Measurements from ENCODE around the gene SBF2.

The SBF2 gene

DNA sequence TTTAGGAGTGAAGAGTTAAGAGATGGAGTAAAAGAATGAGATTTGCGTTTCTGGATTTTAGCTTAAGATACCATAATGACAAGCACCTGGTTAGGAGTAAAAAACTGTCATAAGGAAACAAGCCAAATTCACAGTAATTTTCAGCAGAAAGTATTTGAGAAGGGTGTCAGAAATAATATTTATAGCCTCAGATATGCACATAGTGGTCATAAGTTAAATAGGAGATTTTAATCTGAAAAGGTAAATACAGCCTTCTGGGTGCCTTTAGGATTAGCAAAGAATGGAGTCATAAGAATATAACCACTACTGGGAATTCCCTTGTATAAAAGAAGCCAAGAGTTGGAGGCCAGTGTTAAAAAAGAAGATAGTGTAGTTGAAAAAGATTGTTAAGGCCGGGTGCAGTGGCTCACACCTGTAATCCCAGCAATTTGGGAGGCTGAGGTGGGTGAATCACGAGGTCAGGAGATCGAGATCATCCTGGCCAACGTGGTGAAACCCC is 470.1 kb downstream of the SBF2 start:
- no peaks in the 10 kb centered on the region for H3K9me3 ChIP-seq (ENCODE audit: control insufficient read depth, insufficient read depth, low read length)
- H3K27ac ChIP-seq (ENCODE audit: low read depth, low read length): no peak overlapping the region
- H3K27me3 ChIP-seq (ENCODE audit: control insufficient read depth, insufficient read depth, low read length): no peaks in the 10 kb centered on the region
- no peaks in the 10 kb centered on the region for H3K36me3 ChIP-seq (ENCODE audit: control insufficient read depth, insufficient read depth, low read length)
- H3K9ac ChIP-seq (ENCODE audit: low read depth, low read length): no peak overlapping the region
- no peak overlapping the region for H3K4me3 ChIP-seq (ENCODE audit: low read depth, low read length)
- peaks cover 31% of the 10 kb centered on the region for H3K4me1 ChIP-seq (ENCODE audit: control insufficient read depth, insufficient read depth, low read length)

DNA sequence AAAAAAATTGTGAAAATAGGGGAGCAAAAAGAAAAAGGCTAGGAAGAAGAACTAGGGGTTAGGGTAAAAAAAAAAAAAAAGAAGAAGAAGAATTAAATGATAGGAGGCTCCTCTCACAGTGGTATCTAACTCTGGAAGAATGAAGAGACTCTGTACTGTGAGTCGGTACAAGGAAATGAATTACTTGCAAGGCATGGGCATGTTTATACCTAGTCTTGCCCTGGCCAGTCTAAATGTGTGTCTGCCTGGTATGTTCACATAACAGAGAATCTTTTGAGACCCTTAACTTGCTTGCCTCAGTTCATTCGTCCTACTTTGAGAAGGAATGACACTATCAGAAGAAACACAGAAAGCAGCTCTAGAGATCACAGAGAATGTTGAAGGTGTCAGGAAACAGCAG is 470.6 kb downstream of the SBF2 start:
- Histone ChIP-seq H3K27ac (ENCODE audit: low read depth, low read length) (no peak overlapping the region), H3K9ac (ENCODE audit: low read depth, low read length) (no peak overlapping the region), H3K9me3 (ENCODE audit: control insufficient read depth, insufficient read depth, low read length) (no peaks in the 10 kb centered on the region), H3K4me3 (ENCODE audit: low read depth, low read length) (no peak overlapping the region), H3K27me3 (ENCODE audit: control insufficient read depth, insufficient read depth, low read length) (no peaks in the 10 kb centered on the region), H3K4me1 (ENCODE audit: control insufficient read depth, insufficient read depth, low read length) (peaks cover 31% of the 10 kb centered on the region), H3K36me3 (ENCODE audit: control insufficient read depth, insufficient read depth, low read length) (no peaks in the 10 kb centered on the region)

DNA sequence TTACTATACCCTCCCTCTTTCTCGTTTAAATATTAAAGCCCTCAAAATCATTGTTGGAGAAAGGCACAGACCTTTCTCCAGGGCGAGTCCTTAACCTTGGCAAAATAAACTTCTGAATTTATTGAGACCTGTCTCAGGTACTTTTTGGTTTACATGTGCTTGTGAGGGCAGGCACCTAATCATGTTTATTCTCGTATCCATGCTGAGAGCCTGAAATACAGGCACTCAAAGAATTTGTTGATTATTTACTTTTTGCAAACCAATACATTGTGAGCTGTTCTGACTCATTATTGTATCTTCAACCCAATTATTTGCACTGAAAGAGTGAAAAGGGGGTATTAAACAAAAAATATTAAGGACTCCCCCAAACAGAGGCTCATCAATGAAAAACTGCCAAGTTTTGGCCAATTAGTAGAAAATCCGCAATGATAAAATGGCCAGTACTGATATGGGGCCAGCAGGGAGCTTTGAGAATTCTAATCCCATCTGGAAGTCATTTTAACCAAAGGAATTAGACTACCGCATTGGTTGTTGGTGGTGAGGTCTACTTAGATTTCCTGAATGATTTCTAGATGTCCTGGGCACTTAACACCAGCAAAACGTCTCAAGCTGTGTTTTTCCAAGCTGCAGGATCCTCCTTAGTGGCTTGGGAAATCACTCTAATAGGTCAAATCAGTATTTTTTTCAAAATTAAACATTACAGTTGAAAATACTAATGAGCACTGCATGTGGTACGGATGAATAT is 472.8 kb downstream of the SBF2 start:
- Histone ChIP-seq H3K4me3 (ENCODE audit: low read depth, low read length) (no peak overlapping the region), H3K9me3 (ENCODE audit: control insufficient read depth, insufficient read depth, low read length) (no peaks in the 10 kb centered on the region), H3K27me3 (ENCODE audit: control insufficient read depth, insufficient read depth, low read length) (no peaks in the 10 kb centered on the region), H3K27ac (ENCODE audit: low read depth, low read length) (peak overlapping the region; percentile 74), H3K9ac (ENCODE audit: low read depth, low read length) (no peak overlapping the region), H3K36me3 (ENCODE audit: control insufficient read depth, insufficient read depth, low read length) (no peaks in the 10 kb centered on the region), H3K4me1 (ENCODE audit: control insufficient read depth, insufficient read depth, low read length) (peaks cover 38% of the 10 kb centered on the region)

GRCh38 chr11:9820260-9820659 is 473.8 kb downstream of the SBF2 start:
- H3K4me3 ChIP-seq (ENCODE audit: low read depth, low read length): no peak overlapping the region
- no peaks in the 10 kb centered on the region for H3K36me3 ChIP-seq (ENCODE audit: control insufficient read depth, insufficient read depth, low read length)
- H3K9me3 ChIP-seq (ENCODE audit: control insufficient read depth, insufficient read depth, low read length): no peaks in the 10 kb centered on the region
- H3K27me3 ChIP-seq (ENCODE audit: control insufficient read depth, insufficient read depth, low read length): no peaks in the 10 kb centered on the region
- peak overlapping the region; percentile 74 for H3K27ac ChIP-seq (ENCODE audit: low read depth, low read length)
- no peak overlapping the region for H3K9ac ChIP-seq (ENCODE audit: low read depth, low read length)
- peaks cover 38% of the 10 kb centered on the region for H3K4me1 ChIP-seq (ENCODE audit: control insufficient read depth, insufficient read depth, low read length)

DNA sequence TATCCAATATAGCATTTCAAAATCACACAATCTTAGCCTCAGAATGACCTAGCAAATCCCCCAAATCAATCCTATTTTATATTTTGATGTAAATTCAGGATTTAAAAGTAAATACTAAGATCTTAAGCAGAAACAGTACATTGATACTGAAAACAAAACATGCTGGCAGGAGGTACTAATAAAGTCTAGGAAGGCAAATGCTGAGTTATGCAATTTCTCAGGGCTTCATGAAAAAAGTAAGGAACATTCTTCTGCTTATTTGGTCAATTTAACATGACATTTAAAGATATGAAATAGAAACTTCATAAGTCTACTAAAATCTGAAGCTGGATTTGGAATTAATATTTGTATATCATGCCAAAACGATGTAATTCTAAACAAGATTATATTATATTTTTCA is 476.8 kb downstream of the SBF2 start:
- H3K27me3 ChIP-seq (ENCODE audit: control insufficient read depth, insufficient read depth, low read length): no peaks in the 10 kb centered on the region
- no peaks in the 10 kb centered on the region for H3K9me3 ChIP-seq (ENCODE audit: control insufficient read depth, insufficient read depth, low read length)
- no peak overlapping the region for H3K27ac ChIP-seq (ENCODE audit: low read depth, low read length)
- H3K4me1 ChIP-seq (ENCODE audit: control insufficient read depth, insufficient read depth, low read length): peaks cover 31% of the 10 kb centered on the region
- H3K9ac ChIP-seq (ENCODE audit: low read depth, low read length): no peak overlapping the region
- no peaks in the 10 kb centered on the region for H3K36me3 ChIP-seq (ENCODE audit: control insufficient read depth, insufficient read depth, low read length)
- no peak overlapping the region for H3K4me3 ChIP-seq (ENCODE audit: low read depth, low read length)

GRCh38 chr11:9815486-9816136 is 478.4 kb downstream of the SBF2 start:
- Histone ChIP-seq H3K27me3 (ENCODE audit: control insufficient read depth, insufficient read depth, low read length) (no peaks in the 10 kb centered on the region), H3K4me3 (ENCODE audit: low read depth, low read length) (no peak overlapping the region), H3K9ac (ENCODE audit: low read depth, low read length) (no peak overlapping the region), H3K4me1 (ENCODE audit: control insufficient read depth, insufficient read depth, low read length) (peaks cover 17% of the 10 kb centered on the region), H3K27ac (ENCODE audit: low read depth, low read length) (no peak overlapping the region), H3K36me3 (ENCODE audit: control insufficient read depth, insufficient read depth, low read length) (0 out of 2 replicates have a peak, but pooled peaks cover 3% of the 10 kb centered on the region), H3K9me3 (ENCODE audit: control insufficient read depth, insufficient read depth, low read length) (no peaks in the 10 kb centered on the region)

GRCh38 chr11:9814108-9814507 is 479.9 kb downstream of the SBF2 start:
- 0 out of 2 replicates have a peak, but pooled peaks cover 3% of the 10 kb centered on the region for H3K36me3 ChIP-seq (ENCODE audit: control insufficient read depth, insufficient read depth, low read length)

GRCh38 chr11:9808943-9809342 is 485.1 kb downstream of the SBF2 start:
- no peaks in the 10 kb centered on the region for H3K9me3 ChIP-seq (ENCODE audit: control insufficient read depth, insufficient read depth, low read length)
- peaks cover 16% of the 10 kb centered on the region for H3K36me3 ChIP-seq (ENCODE audit: control insufficient read depth, insufficient read depth, low read length)
- H3K4me1 ChIP-seq (ENCODE audit: control insufficient read depth, insufficient read depth, low read length): peaks cover 2% of the 10 kb centered on the region; the same call in 1 of the 2 replicates
- no peak overlapping the region for H3K27ac ChIP-seq (ENCODE audit: low read depth, low read length)
- no peak overlapping the region for H3K4me3 ChIP-seq (ENCODE audit: low read depth, low read length)
- no peaks in the 10 kb centered on the region for H3K27me3 ChIP-seq (ENCODE audit: control insufficient read depth, insufficient read depth, low read length)
- no peak overlapping the region for H3K9ac ChIP-seq (ENCODE audit: low read depth, low read length)

More at GRCh38 chr11:9814108-9814507, 479.9 kb downstream of the SBF2 start:
- Histone ChIP-seq H3K9me3 (ENCODE audit: control insufficient read depth, insufficient read depth, low read length) (no peaks in the 10 kb centered on the region), H3K9ac (ENCODE audit: low read depth, low read length) (no peak overlapping the region), H3K27me3 (ENCODE audit: control insufficient read depth, insufficient read depth, low read length) (no peaks in the 10 kb centered on the region), H3K4me1 (ENCODE audit: control insufficient read depth, insufficient read depth, low read length) (peaks cover 7% of the 10 kb centered on the region; the same call in 1 of the 2 replicates), H3K4me3 (ENCODE audit: low read depth, low read length) (no peak overlapping the region), H3K27ac (ENCODE audit: low read depth, low read length) (no peak overlapping the region)

GRCh38 chr11:9806946-9807687 is 486.9 kb downstream of the SBF2 start:
- peaks cover 16% of the 10 kb centered on the region for H3K36me3 ChIP-seq (ENCODE audit: control insufficient read depth, insufficient read depth, low read length)
- H3K9ac ChIP-seq (ENCODE audit: low read depth, low read length): no peak overlapping the region
- H3K4me1 ChIP-seq (ENCODE audit: control insufficient read depth, insufficient read depth, low read length): peaks cover 21% of the 10 kb centered on the region
- no peaks in the 10 kb centered on the region for H3K9me3 ChIP-seq (ENCODE audit: control insufficient read depth, insufficient read depth, low read length)
- no peak overlapping the region for H3K27ac ChIP-seq (ENCODE audit: low read depth, low read length)
- H3K27me3 ChIP-seq (ENCODE audit: control insufficient read depth, insufficient read depth, low read length): no peaks in the 10 kb centered on the region
- no peak overlapping the region for H3K4me3 ChIP-seq (ENCODE audit: low read depth, low read length)

GRCh38 chr11:9804419-9804902 is 489.6 kb downstream of the SBF2 start:
- H3K4me3 ChIP-seq (ENCODE audit: low read depth, low read length): no peak overlapping the region
- no peaks in the 10 kb centered on the region for H3K27me3 ChIP-seq (ENCODE audit: control insufficient read depth, insufficient read depth, low read length)
- no peak overlapping the region for H3K9ac ChIP-seq (ENCODE audit: low read depth, low read length)
- peaks cover 13% of the 10 kb centered on the region for H3K36me3 ChIP-seq (ENCODE audit: control insufficient read depth, insufficient read depth, low read length)
- H3K27ac ChIP-seq (ENCODE audit: low read depth, low read length): no peak overlapping the region
- H3K4me1 ChIP-seq (ENCODE audit: control insufficient read depth, insufficient read depth, low read length): peaks cover 30% of the 10 kb centered on the region
- H3K9me3 ChIP-seq (ENCODE audit: control insufficient read depth, insufficient read depth, low read length): no peaks in the 10 kb centered on the region
